Measurements from ENCODE around the gene ACSM2B.
"Not testable (repeated sequence)": the region's sequence is repeated elsewhere in the genome, so short reads cannot be mapped to it uniquely, and the experiment has no call there.

Gene ACSM2B

GRCh38 chr16:20595068-20595467 lies 18.9 kb upstream of the ACSM2B start:
- DNase-seq = not testable (repeated sequence)

- not testable (repeated sequence) for DNase-seq
These were observed 16.6 kb upstream of the ACSM2B start for GRCh38 chr16:20592780-20593179.

GRCh38 chr16:20589486-20589885 lies 13.3 kb upstream of the ACSM2B start:
- not testable (repeated sequence) for DNase-seq

GRCh38 chr16:20587645-20588074 lies 11.5 kb upstream of the ACSM2B start:
- DNase-seq = not testable (repeated sequence)

GRCh38 chr16:20586716-20587115 lies 10.5 kb upstream of the ACSM2B start:
- DNase-seq = not testable (repeated sequence)

- DNase-seq = not testable (repeated sequence)
These were observed 9.9 kb upstream of the ACSM2B start for GRCh38 chr16:20586112-20586511.

GRCh38 chr16:20580487-20581259 lies 4.5 kb upstream of the ACSM2B start:
- DNase-seq = not testable (repeated sequence)

- DNase-seq = not testable (repeated sequence)
These were observed 1.9 kb upstream of the ACSM2B start for GRCh38 chr16:20578091-20578490.

GRCh38 chr16:20569117-20569651 lies 7.0 kb downstream of the ACSM2B start:
- DNase-seq = not testable (repeated sequence)

- no peak for DNase-seq
These were observed 7.8 kb downstream of the ACSM2B start for GRCh38 chr16:20568404-20568803.

GRCh38 chr16:20566864-20567263 lies 9.3 kb downstream of the ACSM2B start:
- no peak for DNase-seq

- not testable (repeated sequence) for DNase-seq
These were observed 10.8 kb downstream of the ACSM2B start for GRCh38 chr16:20565334-20565733.

GRCh38 chr16:20564218-20564617 lies 11.9 kb downstream of the ACSM2B start:
- DNase-seq = not testable (repeated sequence)

GRCh38 chr16:20555628-20556027 lies 20.5 kb downstream of the ACSM2B start:
- DNase-seq = not testable (repeated sequence)

GRCh38 chr16:20554689-20555088 lies 21.5 kb downstream of the ACSM2B start:
- DNase-seq = not testable (repeated sequence)

- DNase-seq = not testable (repeated sequence)
These were observed 22.7 kb downstream of the ACSM2B start for GRCh38 chr16:20553493-20553892.

GRCh38 chr16:20546951-20547350 lies 29.2 kb downstream of the ACSM2B start:
- DNase-seq = not testable (repeated sequence)

GRCh38 chr16:20546278-20546853 lies 29.8 kb downstream of the ACSM2B start:
- DNase-seq = not testable (repeated sequence)

- not testable (repeated sequence) for DNase-seq
These were observed 35.4 kb downstream of the ACSM2B start for GRCh38 chr16:20540603-20541316.

GRCh38 chr16:20538687-20539086 lies 37.5 kb downstream of the ACSM2B start:
- no peak for DNase-seq

- DNase-seq = no peak
These were observed 38.0 kb downstream of the ACSM2B start for GRCh38 chr16:20538181-20538580.

- DNase-seq = not testable (repeated sequence)
These were observed 39.5 kb downstream of the ACSM2B start for GRCh38 chr16:20536669-20537068.

GRCh38 chr16:20532284-20532792 lies 43.8 kb downstream of the ACSM2B start:
- DNase-seq = not testable (repeated sequence)
